Measurements from ENCODE around the gene ARL15. TPM values are rescaled to one million over a fixed set of nuclear protein-coding genes. Genes with fewer than 3 reads are reported as not detected.

ARL15 gene
- total RNA-seq, 2 donors from 2014 or later, result 11.4 to 22.8 TPM

GRCh38 chr5:54227109-54227508 is 83.3 kb downstream of the ARL15 start:
- H3K4me3 ChIP-seq, result no peak overlapping the region
- peaks cover 0 to 6% of the 10 kb centered on the region in 2 donors for H3K4me1 ChIP-seq
- H3K27me3 ChIP-seq, result no peaks in the 10 kb centered on the region
- no peaks in the 10 kb centered on the region for H3K9me3 ChIP-seq
- H3K36me3 ChIP-seq, result no peaks in the 10 kb centered on the region
- no peak for TF ChIP-seq CTCF (IDR thresholded peaks at IDR 0.05)
- no peak for DNase-seq (ENCODE audit: low spot score)
- no peak overlapping the region for H3K27ac ChIP-seq

DNA sequence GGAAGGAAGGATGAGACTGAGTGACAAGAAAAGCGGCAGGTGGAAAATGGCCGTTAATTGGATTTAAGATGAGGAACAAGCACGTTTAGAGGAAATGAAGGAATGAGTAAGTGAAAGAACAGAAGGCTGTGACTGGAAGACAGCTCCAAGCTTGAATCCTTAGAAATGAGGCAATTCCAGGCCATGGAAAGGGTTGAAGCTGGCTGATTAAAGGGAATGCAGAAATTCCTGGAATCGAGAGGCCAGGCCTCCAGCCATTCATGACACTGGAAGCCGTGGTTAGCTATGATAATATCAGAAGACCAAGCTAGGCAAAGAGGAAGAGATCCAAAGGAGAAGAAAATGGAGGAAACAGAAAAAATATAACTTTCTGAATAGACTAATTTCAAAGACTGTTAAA is 84.2 kb downstream of the ARL15 start:
- H3K4me3 ChIP-seq, result no peak overlapping the region
- DNase-seq (ENCODE audit: low spot score), result no peak
- no peaks in the 10 kb centered on the region for H3K9me3 ChIP-seq
- H3K4me1 ChIP-seq, result peaks cover 0 to 6% of the 10 kb centered on the region in 2 donors
- TF ChIP-seq CTCF (IDR thresholded peaks at IDR 0.05), result no peak
- no peak overlapping the region for H3K27ac ChIP-seq
- H3K36me3 ChIP-seq, result no peaks in the 10 kb centered on the region
- no peaks in the 10 kb centered on the region for H3K27me3 ChIP-seq

- Histone ChIP-seq H3K27ac (no peak overlapping the region), H3K9me3 (no peaks in the 10 kb centered on the region), H3K4me3 (no peak overlapping the region), H3K36me3 (no peaks in the 10 kb centered on the region), H3K27me3 (no peaks in the 10 kb centered on the region), H3K4me1 (peaks cover 0 to 6% of the 10 kb centered on the region in 2 donors)
- DNase-seq (ENCODE audit: low spot score), result no peak
- TF ChIP-seq CTCF (IDR thresholded peaks at IDR 0.05), result no peak
Observed at GRCh38 chr5:54224103-54224826, 86.1 kb downstream of the ARL15 start.

DNA sequence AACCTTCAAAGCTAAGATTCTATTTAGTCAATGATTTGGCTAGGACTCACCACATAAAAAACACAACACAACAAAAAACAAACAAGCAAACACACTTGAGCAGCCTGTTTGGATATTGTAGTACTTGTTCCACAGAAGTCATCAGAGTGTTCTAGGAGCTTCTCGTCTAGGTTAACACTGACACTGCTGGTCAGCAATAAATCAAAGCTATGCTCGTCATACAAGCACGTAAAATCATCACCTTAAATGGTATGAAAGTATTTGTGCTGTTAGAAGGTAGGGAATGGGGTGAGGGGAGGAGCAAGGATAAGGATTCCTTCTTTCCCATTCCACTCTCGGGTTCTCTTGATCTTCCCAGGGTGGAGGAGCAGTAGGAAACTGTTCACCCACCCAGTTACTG is 88.0 kb downstream of the ARL15 start:
- peaks cover 0 to 6% of the 10 kb centered on the region in 2 donors for H3K4me1 ChIP-seq
- no peaks in the 10 kb centered on the region for H3K36me3 ChIP-seq
- no peaks in the 10 kb centered on the region for H3K27me3 ChIP-seq
- no peak overlapping the region for H3K4me3 ChIP-seq
- TF ChIP-seq CTCF (IDR thresholded peaks at IDR 0.05), result no peak
- no peak overlapping the region for H3K27ac ChIP-seq
- no peaks in the 10 kb centered on the region for H3K9me3 ChIP-seq
- DNase-seq (ENCODE audit: low spot score), result no peak

DNA sequence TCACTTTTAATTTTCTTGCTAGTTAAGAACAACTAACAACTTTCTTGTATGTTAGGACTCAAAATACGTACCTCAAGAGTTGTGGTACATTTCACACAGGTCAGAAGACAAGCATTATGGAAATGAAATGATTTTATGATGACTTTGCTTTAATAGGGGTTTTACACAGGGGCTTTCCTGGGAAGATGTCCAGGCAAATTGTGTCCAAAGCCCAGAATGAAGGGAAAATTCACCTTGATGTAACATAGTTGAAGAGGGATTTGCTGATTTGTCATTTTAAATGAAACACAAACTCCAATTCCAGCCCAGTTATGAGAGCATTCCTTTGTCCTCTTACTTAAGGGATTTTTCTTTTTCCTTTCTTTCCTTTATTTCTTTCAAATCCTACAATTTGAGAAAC is 89.2 kb downstream of the ARL15 start:
- no peak overlapping the region for H3K4me3 ChIP-seq
- no peak for DNase-seq (ENCODE audit: low spot score)
- no peaks in the 10 kb centered on the region for H3K27me3 ChIP-seq
- TF ChIP-seq CTCF (IDR thresholded peaks at IDR 0.05), result no peak
- H3K36me3 ChIP-seq, result no peaks in the 10 kb centered on the region
- H3K27ac ChIP-seq, result no peak overlapping the region
- no peaks in the 10 kb centered on the region for H3K9me3 ChIP-seq
- H3K4me1 ChIP-seq, result peaks cover 0 to 1% of the 10 kb centered on the region in 2 donors
